Spleen (tissue), 11 donors: ENCODE measurements around the gene BMX. TPM values are rescaled to one million over a fixed set of nuclear protein-coding genes. Genes with fewer than 3 reads are reported as not detected.

Source experiments
- DNase-seq: peaks from one replicate; pipeline ENCODE4 v3.0.0-alpha.2; 2020
- H3K27ac ChIP-seq, 8 donors: fragments of 200-600 bp; sonication (generic) in 7 of 8; 1 replicate in 4 of 8; 2 replicates in 4 of 8; pipeline versions ENCODE4 v1.5.0 to v1.8.0; 2016 to 2021; ENCODE audit warnings: inconsistent platforms in 4 of 8, mild to moderate bottlenecking in 4 of 8, moderate library complexity in 1 of 8
- H3K27me3 ChIP-seq, 7 donors: fragments of 200-600 bp; sonication (generic) in 6 of 7; replicated peaks in 1 of 7; 1 replicate in 4 of 7; 2 replicates in 3 of 7; pipeline versions ENCODE4 v1.5.0 to v1.8.0; 2016 to 2021; ENCODE audit warnings: inconsistent platforms in 3 of 7, mild to moderate bottlenecking in 1 of 7
- H3K36me3 ChIP-seq, 6 donors: fragments of 200-600 bp; sonication (generic) in 5 of 6; 1 replicate in 4 of 6; 2 replicates in 2 of 6; pipeline versions ENCODE4 v1.5.0 to v1.8.0; 2016 to 2021; ENCODE audit warnings: inconsistent platforms in 2 of 6
- H3K4me1 ChIP-seq, 6 donors: fragments of 200-600 bp; sonication (generic) in 5 of 6; 1 replicate in 3 of 6; 2 replicates in 3 of 6; pipeline versions ENCODE4 v1.5.0 to v1.8.0; 2016 to 2021; ENCODE audit warnings: inconsistent platforms in 3 of 6
- H3K4me3 ChIP-seq, 8 donors: fragments of 200-600 bp; sonication (generic) in 7 of 8; 1 replicate in 4 of 8; 2 replicates in 4 of 8; pipeline versions ENCODE4 v1.5.0 to v1.8.0; 2016 to 2021; ENCODE audit warnings: inconsistent platforms in 4 of 8, mild to moderate bottlenecking in 4 of 8, moderate library complexity in 2 of 8
- H3K9me3 ChIP-seq, 8 donors: fragments of 200-600 bp; sonication (generic) in 7 of 8; 1 replicate in 4 of 8; 2 replicates in 4 of 8; pipeline versions ENCODE4 v1.5.0 to v1.8.0; 2016 to 2021; ENCODE audit warnings: inconsistent platforms in 4 of 8
- CTCF ChIP-seq, 11 experiments: fragments of 200-600 bp in 7 of 11; fragments of 450-650 bp in 4 of 11; sonication (generic) in 4 of 11; IDR thresholded peaks in 8 of 11; conservative IDR thresholded peaks in 3 of 11; 1 replicate in 7 of 11; 2 replicates in 4 of 11; pipeline versions ENCODE4 v1.4.0 to v1.8.0; 2016 to 2021; ENCODE audit warnings: antibody characterized with exemption in 11 of 11, inconsistent platforms in 4 of 11, mild to moderate bottlenecking in 1 of 11
- POLR2A ChIP-seq, 3 donors: fragments of 450-650 bp; IDR thresholded peaks; one replicate each; pipeline ENCODE4 v1.5.1; 2017; ENCODE audit warnings: antibody characterized with exemption in 3 of 3, mild to moderate bottlenecking in 1 of 3
- POLR2AphosphoS5 ChIP-seq, 3 donors: sonication (generic); formaldehyde crosslinking; IDR thresholded peaks; one replicate each; pipeline ENCODE4 v1.5.1; 2017; ENCODE audit warnings: antibody characterized with exemption in 3 of 3
- WGBS, 5 donors: extraction: QIAGEN DNeasy Blood & Tissue Kit in 3 of 5; methylation state at CpG; one replicate each; pipeline versions ENCODE4 v1.1.5 to v1.1.7; 2013 to 2018; 5-methylcytosine and 5-hydroxymethylcytosine counted together
- intact Hi-C: fragments of 100-400 bp; cut with DNase I; formaldehyde crosslinking; loops from one replicate; pipeline ENCODE4 v1.15.0; 2023; ENCODE audit warnings: low total_unique reads
- polyA plus RNA-seq, 3 donors: library from polyadenylated mRNA; stranded (reverse); fragments of 200-250 nt; gene quantifications; one replicate each; pipeline ENCODE4 v1.2.1, GENCODE V29; 2013
- total RNA-seq, 7 donors: library from RNA; depleted of rRNA in 3 of 7; stranded (reverse); fragments of >200 nt in 3 of 7; fragmentation: NEBNext Ultra II Directional in 4 of 7; extraction: Animal tissue kit (Norgen Biotek cat#: 25700) in 4 of 7; gene quantifications; one replicate each; pipeline versions ENCODE4 v1.1.0 to v1.2.1, GENCODE V29; 2016 to 2021
- donor health status: healthy with polysubstance abuse.
- donor health status: DM: no; HTN: no; CAD: no; lungs with moderate emphysema.
- donor health status: DM: no; HTN: no; CAD: no.
- donor health status: Bipolar disorder and iron deficiency.
- donor health status: healthy.
- donor health status: DM: no; HTN: no; CAD: no.
- donor health status: DM: yes; HTN: yes; CAD: no.

Gene BMX
- total and polyA plus RNA-seq, 10 donors = 0.67 to 7.4 (median 2.6) TPM

- Histone ChIP-seq H3K27me3 (peaks cover 0 to 24% (median 0%) of the 10 kb centered on the region in 7 donors), H3K4me3 (no peak overlapping the region), H3K27ac (no peak overlapping the region), H3K36me3 (peaks cover 0 to 8% (median 0%) of the 10 kb centered on the region in 6 donors), H3K4me1 (no peaks in the 10 kb centered on the region), H3K9me3 (no peaks in the 10 kb centered on the region)
- no peak for TF ChIP-seq POLR2A (IDR thresholded peaks at IDR 0.05)
- TF ChIP-seq POLR2AphosphoS5 (IDR thresholded peaks at IDR 0.05) = no peak
- no peak for DNase-seq
- intact Hi-C loops = no loop called here
These were observed 9.2 kb downstream of the BMX start for GRCh38 chrX:15509845-15510244.

- peaks cover 0 to 16% (median 0%) of the 10 kb centered on the region in 7 donors for H3K27me3 ChIP-seq
- intact Hi-C loops = no loop called here
- H3K27ac ChIP-seq = no peak overlapping the region
- no peaks in the 10 kb centered on the region for H3K9me3 ChIP-seq
- H3K4me3 ChIP-seq = no peak overlapping the region
- TF ChIP-seq POLR2A (IDR thresholded peaks at IDR 0.05) (no peak), CTCF (IDR thresholded peaks at IDR 0.05 in 8 of 11, conservative IDR thresholded peaks at IDR 0.05 in 3 of 11) (no peak), POLR2AphosphoS5 (IDR thresholded peaks at IDR 0.05) (no peak)
- H3K36me3 ChIP-seq = peaks cover 0 to 8% (median 0%) of the 10 kb centered on the region in 6 donors
- no peak for DNase-seq
- no peaks in the 10 kb centered on the region for H3K4me1 ChIP-seq
- WGBS, 5 donors = 24 to 72% (median 52%) methylated on average over 1 of the region's 1 CpG
These were observed 11.0 kb downstream of the BMX start for GRCh38 chrX:15511563-15511962.

- WGBS, 5 donors = 66 to 82% (median 71%) methylated on average over 4 of the region's 4 CpGs
- no peak for TF ChIP-seq POLR2AphosphoS5 (IDR thresholded peaks at IDR 0.05)
- TF ChIP-seq POLR2A (IDR thresholded peaks at IDR 0.05) = no peak
- no peak for TF ChIP-seq CTCF (IDR thresholded peaks at IDR 0.05 in 8 of 11, conservative IDR thresholded peaks at IDR 0.05 in 3 of 11)
These were observed 11.9 kb downstream of the BMX start for GRCh38 chrX:15512401-15512965.

GRCh38 chrX:15514279-15514678 lies 13.7 kb downstream of the BMX start:
- no peak for TF ChIP-seq POLR2A (IDR thresholded peaks at IDR 0.05)
- H3K27ac ChIP-seq = no peak overlapping the region
- H3K27me3 ChIP-seq = peaks cover 0 to 26% (median 0%) of the 10 kb centered on the region in 7 donors
- H3K36me3 ChIP-seq = peaks cover 0 to 6% (median 0%) of the 10 kb centered on the region in 6 donors
- no peaks in the 10 kb centered on the region for H3K9me3 ChIP-seq
- DNase-seq = no peak
- intact Hi-C loops = no loop called here
- H3K4me3 ChIP-seq = no peak overlapping the region
- WGBS, 5 donors = 62 to 91% (median 80%) methylated on average over 1 of the region's 1 CpG
- no peaks in the 10 kb centered on the region for H3K4me1 ChIP-seq

More at GRCh38 chrX:15512401-15512965, 11.9 kb downstream of the BMX start:
- no peak overlapping the region for H3K27ac ChIP-seq
- no peak overlapping the region for H3K4me3 ChIP-seq
- peaks cover 0 to 8% (median 0%) of the 10 kb centered on the region in 6 donors for H3K36me3 ChIP-seq
- intact Hi-C loops = no loop called here
- DNase-seq = no peak
- peaks cover 0 to 24% (median 0%) of the 10 kb centered on the region in 7 donors for H3K27me3 ChIP-seq
- H3K9me3 ChIP-seq = no peaks in the 10 kb centered on the region
- H3K4me1 ChIP-seq = no peaks in the 10 kb centered on the region

- no peak for DNase-seq
- intact Hi-C loops = no loop called here
- Histone ChIP-seq H3K27ac (peak overlapping the region in 2 of 8 donors; percentile 38 to 41), H3K36me3 (no peaks in the 10 kb centered on the region), H3K4me1 (no peaks in the 10 kb centered on the region), H3K27me3 (peaks cover 0 to 14% (median 0%) of the 10 kb centered on the region in 7 donors), H3K9me3 (no peaks in the 10 kb centered on the region), H3K4me3 (no peak overlapping the region)
- peak in 1 of 3 donors; percentile 59 for TF ChIP-seq POLR2AphosphoS5 (IDR thresholded peaks at IDR 0.05)
- peak in 1 of 11 experiments; percentile 6 for TF ChIP-seq CTCF (IDR thresholded peaks at IDR 0.05 in 8 of 11, conservative IDR thresholded peaks at IDR 0.05 in 3 of 11)
- TF ChIP-seq POLR2A (IDR thresholded peaks at IDR 0.05) = no peak
- WGBS, 5 donors = 4 to 13% (median 9%) methylated on average over 6 of the region's 6 CpGs
These were observed 15.3 kb downstream of the BMX start for GRCh38 chrX:15515931-15516330.
